NCI-H748 (cell line): ENCODE results near the gene IL4I1.

Source experiments
- DNase-seq: peaks from one replicate; lab custom pipeline; 2025; ENCODE audit not compliant: unreplicated experiment; lab: John Stamatoyannopoulos, UW

Gene IL4I1

GRCh38 chr19:49924004-49924880, 27.6 kb upstream of the IL4I1 start:
- DNase-seq, result no peak

- DNase-seq, result no peak
These were observed 26.6 kb upstream of the IL4I1 start for GRCh38 chr19:49923055-49924003.

GRCh38 chr19:49921871-49922795, 25.4 kb upstream of the IL4I1 start:
- no peak for DNase-seq

DNA sequence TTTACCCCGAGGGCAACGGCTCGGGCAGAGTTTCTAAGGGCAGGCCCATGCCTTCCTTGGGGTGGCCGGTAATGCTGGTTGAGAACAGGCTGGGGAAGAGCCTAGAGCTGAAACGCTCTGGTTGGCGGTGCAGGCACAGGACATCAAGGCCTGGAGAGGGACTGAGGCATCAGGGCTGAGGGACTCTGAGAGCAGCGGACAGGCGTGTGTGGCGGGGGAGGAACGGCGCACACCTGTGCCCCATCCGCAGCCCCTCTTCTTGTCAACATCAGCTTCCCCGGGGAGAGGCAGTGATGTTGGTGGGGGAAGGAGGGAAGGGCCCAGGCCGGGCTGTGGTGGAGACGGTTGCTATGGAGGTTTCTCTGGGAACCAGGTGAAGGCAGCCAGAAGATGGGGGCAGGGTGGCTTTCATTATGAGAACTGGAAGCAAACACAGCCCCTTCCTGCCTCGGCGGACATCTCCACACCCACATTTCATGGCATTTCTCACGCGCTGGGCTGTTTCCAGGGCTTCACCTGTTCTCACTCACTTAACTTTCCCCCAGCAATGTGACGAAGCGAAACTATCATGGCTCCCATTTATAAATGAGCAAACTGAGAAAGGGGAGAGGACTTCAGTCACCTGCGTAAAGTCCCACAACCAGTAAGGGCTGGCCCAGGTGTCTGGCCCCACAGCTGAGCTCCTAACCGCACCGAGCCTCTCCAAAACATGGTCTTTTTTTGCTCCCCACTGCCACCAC, 24.1 kb upstream of the IL4I1 start:
- DNase-seq, result peak; percentile 56

- no peak for DNase-seq
These were observed 21.4 kb upstream of the IL4I1 start for GRCh38 chr19:49918089-49918488.

DNA sequence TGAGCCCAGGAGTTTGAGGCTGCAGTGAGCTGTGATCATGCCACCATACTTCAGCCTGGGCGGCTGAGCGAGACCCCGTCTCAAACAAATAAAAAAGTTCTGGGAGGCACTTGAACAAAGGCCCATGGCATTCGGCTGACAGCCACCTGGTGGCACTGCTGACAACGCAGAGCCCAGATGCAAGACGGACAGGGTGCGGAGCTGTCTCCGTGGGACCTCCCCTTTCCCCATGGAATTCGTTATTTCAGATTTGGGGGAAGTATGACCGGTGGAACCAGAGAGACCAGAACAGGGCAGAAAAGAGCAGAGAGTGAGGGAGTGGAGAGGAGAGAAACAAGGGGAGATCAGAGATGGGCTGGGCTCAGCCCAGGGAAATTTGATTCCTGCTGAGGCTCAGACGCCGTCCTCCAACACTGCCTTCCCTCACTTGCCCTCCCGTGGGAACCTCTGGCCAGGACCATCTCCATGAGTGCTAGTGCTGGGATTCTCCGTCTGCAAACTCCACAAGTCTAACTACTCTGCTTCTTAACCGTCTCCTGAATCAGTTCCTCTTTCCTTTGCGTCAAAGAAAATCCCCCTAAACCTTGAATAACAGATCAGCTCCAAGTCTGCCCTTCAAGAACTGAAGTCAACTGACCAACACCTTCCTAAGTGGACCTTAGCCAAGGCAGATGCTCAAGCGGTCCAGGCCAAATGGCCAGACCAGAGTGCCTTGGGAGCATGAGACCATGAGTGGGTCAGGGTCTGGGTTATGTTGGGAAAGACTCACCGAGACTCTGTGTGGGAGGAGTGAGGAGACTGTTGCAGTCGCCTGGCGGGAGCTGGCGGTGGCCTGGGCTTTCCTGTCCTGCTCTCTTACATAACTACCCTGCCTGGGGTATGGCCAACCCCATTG, 20.4 kb upstream of the IL4I1 start:
- DNase-seq, result no peak

GRCh38 chr19:49915271-49915670, 18.6 kb upstream of the IL4I1 start:
- no peak for DNase-seq

DNA sequence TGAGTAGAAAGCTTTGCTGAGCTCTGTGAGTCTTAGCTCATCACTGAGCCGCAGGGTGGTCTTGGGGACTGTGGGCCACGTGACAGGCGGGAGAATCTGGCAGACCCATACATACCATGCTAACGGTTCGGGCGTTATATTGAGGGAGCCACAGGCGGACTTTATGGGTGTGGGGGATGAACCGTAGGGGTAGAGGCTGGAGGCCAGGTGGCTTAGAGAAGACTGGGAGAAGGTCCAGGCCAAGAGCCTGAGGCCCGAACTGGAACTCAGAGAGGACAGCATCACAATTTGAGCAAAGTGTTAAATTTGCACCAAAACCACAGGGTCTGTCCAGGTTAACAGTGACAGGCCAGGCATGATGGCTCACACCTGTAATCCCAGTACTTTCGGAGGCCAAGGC, 17.0 kb upstream of the IL4I1 start:
- no peak for DNase-seq

DNA sequence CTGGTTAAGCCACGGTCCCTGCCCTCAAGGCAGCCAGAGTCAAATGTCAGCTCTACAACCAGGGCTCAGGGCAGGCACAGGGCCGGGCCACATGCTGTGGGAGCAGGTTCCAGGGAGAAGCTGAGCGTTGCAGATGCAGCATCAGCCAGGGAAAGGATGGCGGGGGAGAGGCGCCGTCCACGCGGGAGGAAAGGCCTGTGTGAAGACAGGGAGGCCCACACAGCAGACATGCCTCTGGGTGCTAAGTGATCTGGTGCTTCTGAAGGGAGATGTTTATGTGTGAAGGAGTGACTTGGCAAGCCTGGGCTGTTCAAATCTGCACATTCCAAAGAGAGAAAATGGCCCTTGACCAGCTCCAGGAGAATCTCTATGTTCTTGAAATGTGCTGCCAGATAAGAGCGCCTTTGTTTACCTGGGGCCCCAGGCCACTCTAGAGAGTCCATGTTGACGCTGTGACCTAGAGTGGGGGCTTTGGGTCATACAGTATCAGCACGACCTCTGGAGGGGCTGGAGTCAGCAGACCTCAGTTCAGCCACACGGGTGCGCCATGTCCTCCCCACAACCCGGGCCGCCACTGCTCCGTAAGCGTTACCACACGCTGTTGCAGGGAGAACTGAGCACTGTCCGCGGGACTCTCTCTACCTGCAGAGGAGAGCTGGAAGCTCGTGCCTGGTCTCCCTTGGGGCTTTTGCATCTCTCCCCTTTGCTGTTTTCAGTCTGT, 16.4 kb upstream of the IL4I1 start:
- no peak for DNase-seq

- DNase-seq, result no peak
These were observed 14.9 kb upstream of the IL4I1 start for GRCh38 chr19:49911381-49912145.

DNA sequence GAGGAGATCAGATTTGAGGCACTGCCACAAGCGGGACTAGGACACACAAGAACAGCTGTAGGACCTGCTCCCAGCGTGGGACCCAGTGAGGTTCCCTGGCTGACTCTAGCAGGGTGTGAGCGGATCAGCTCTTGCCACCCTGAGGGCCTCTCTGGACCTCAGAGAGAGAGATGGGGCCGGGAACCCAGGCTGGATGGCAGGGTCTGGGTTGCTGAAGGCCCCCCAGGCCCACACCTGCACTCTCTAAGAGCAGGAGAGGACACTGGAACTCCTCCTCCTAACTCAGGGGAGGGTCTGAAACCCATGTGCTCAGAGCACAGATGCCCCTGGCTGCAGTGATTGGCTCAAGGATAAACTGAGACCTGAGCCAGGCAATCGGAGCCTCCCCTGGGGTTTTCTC, 13.5 kb upstream of the IL4I1 start:
- DNase-seq, result no peak

DNA sequence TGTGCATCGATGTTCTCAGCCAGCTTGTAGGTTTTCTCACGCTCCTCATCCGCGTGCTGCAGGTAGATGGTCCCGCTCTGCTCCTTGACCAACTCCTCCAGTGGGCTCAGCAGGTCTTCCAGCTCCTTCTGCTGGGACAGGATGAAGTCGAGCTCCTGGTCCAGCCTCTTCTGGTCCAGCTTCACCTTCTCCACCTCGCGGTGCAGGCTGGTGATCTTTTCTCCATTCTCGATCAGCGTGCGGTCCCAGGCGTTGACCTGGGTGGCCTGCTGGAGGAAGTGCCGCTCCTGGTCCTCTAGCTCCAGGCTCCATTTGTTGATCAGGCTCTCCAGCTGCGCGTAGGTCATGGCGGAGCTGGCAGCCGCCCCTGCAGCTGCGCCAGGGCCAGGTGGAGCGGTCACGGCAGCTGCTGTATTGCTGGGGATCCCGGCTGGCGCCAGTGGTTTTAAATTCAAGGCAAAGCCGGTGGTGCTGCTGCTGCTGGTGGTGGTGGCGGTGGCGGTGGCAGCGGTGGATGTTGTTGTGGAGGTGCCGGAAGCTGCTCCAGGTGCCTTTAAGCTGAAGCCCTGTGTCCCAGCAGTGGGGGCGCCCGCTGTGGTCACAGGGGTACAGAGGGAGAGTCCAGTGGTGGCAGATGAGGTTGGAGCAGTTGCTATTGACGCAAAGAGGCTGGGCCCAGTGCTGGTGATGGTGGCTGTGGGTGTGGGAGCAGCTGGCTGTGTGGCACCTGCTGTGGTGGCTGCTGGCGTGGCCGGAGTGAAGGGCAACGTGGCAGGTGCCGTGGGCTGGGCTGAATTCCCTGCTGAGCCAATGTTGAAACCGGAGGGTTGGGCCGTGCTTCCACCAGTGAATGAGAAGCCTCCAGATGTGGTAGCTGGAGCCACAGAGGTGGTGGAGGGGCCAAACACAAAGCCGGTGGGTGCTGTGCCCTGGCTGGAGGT, 12.1 kb upstream of the IL4I1 start:
- no peak for DNase-seq

DNA sequence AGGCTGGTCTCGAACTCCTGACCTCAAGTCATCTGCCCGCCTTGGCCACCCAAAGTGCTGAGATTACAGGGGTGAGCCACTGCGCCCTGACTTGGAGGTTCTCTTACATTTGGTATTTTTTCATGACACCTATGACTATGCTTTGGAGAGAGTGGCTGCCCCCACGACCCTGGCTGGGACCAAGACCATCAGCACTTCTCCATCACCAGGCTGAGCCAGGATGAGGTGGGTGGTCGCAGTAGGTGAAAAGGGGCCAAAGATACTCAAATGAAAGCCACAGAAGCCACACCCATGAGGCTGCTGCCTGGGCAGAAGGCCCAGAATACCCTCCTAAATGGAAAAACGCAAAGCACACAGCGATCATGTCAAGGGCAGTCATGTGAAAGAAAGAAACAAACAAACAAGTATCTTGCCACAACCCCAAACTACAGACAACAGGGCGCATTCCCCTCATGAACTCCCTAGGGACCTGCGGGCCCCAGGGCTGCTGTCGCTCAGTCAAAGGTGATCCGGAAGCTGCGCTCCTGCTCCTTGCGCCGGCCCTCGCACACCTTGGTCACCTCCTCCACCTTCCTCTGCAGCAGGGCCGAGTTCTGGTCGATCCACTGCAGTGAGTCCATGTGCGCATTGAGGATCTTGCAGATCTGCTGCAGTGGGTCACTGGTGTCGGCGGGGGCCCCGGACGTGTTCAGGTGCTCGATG, 11.2 kb upstream of the IL4I1 start:
- DNase-seq, result no peak

DNA sequence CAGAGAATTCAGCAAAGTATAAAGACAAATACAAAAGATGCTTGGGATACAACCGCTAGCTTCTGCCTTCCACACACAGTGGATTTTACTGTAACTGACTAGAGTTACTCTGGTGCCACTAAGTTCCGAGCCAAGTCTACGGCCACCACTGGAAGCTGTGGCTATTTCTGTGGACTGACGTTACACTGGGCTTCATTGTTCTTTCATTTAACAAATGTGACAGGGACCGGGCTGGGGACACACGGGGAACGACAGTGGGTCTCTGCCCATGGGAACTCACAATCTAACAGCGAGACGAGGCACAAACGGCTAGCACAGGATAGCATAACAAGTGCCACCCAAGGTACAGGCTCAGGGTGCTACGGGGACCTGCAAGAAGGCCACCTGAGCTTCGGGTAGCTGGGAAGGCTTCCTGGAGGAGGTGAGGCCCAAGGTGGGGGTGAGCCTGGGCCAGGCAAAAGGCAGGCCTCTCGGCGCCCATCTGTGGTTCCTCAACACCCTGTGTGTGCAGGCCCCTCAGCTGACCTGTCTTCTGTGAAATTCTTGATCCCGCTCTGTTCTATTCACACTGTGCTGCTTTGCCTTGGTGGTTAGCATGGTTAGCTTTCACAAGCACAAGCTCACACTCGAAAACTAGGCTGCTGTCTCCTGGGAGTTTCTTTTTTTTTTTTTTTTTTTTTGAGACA, 10.3 kb upstream of the IL4I1 start:
- no peak for DNase-seq

DNA sequence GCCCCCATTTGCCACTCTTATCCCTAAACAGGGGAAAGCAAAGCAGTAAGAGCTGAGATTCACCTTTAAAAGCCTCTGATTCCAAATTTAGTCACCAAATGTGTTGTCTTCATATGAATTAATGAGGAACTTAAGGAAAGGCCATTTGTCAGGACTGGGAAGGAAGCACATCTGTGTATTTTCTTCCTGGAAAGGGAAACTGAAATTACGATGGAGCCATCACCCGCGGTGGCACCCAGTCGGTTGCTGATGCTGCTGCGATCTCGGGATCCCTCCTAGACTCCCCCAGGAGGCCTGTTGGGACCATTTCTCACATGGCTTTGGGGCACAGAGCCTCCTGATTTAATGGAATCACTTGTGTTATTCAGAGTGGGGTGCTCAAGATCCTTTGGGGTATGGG, 7.4 kb upstream of the IL4I1 start:
- no peak for DNase-seq
